GM15510 (cell line): ENCODE measurements around the gene FOXS1.

Experiments used
- POLR2A ChIP-seq: IDR thresholded peaks from 3 replicates; pipeline ENCODE4 v1.6.1; 2011; ENCODE audit warnings: borderline replicate concordance; ENCODE audit not compliant: insufficient read length; ENCODE audit errors: extremely low read depth

The FOXS1 gene

GRCh38 chr20:31837896-31838397 is 7.5 kb downstream of the FOXS1 start:
- no peak for TF ChIP-seq POLR2A

GRCh38 chr20:31836853-31837608 is 8.4 kb downstream of the FOXS1 start:
- TF ChIP-seq POLR2A, result no peak

- no peak for TF ChIP-seq POLR2A
Measured at GRCh38 chr20:31835977-31836852, 9.2 kb downstream of the FOXS1 start.

- no peak for TF ChIP-seq POLR2A
Measured at GRCh38 chr20:31835554-31835953, 9.8 kb downstream of the FOXS1 start.

GRCh38 chr20:31833931-31834521 is 11.4 kb downstream of the FOXS1 start:
- TF ChIP-seq POLR2A, result no peak

- no peak for TF ChIP-seq POLR2A
Measured at GRCh38 chr20:31833130-31833930, 12.1 kb downstream of the FOXS1 start.

GRCh38 chr20:31831771-31832306 is 13.6 kb downstream of the FOXS1 start:
- no peak for TF ChIP-seq POLR2A

GRCh38 chr20:31831211-31831610 is 14.2 kb downstream of the FOXS1 start:
- no peak for TF ChIP-seq POLR2A

- TF ChIP-seq POLR2A, result no peak
Measured at GRCh38 chr20:31830406-31830981, 14.9 kb downstream of the FOXS1 start.

GRCh38 chr20:31829731-31830130 is 15.7 kb downstream of the FOXS1 start:
- TF ChIP-seq POLR2A, result no peak

- no peak for TF ChIP-seq POLR2A
Measured at GRCh38 chr20:31827059-31827458, 18.3 kb downstream of the FOXS1 start.

- TF ChIP-seq POLR2A, result no peak
Measured at GRCh38 chr20:31826074-31826473, 19.3 kb downstream of the FOXS1 start.

- TF ChIP-seq POLR2A, result no peak
Measured at GRCh38 chr20:31824554-31825313, 20.7 kb downstream of the FOXS1 start.

GRCh38 chr20:31824125-31824485 is 21.3 kb downstream of the FOXS1 start:
- no peak for TF ChIP-seq POLR2A
